Ascending aorta (tissue), 2 donors: ENCODE results near the gene UEVLD. TPM values are rescaled to one million over a fixed set of nuclear protein-coding genes. Genes with fewer than 3 reads are reported as not detected.

Source experiments
- DNase-seq, 2 donors: peaks; one replicate each; pipeline ENCODE4 v3.0.0-alpha.2; 2019; ENCODE audit warnings: low spot score in 2 of 2
- H3K27ac ChIP-seq, 2 donors: fragments of 200-600 bp; sonication (generic); one replicate each; pipeline ENCODE4 v1.5.1; 2016 to 2017; ENCODE audit warnings: mild to moderate bottlenecking in 1 of 2
- H3K27me3 ChIP-seq: fragments of 200-600 bp; sonication (generic); one replicate; pipeline ENCODE4 v1.5.1; 2017
- H3K36me3 ChIP-seq, 2 donors: fragments of 200-600 bp; sonication (generic); one replicate each; pipeline ENCODE4 v1.5.1; 2016
- H3K4me1 ChIP-seq, 2 donors: fragments of 200-600 bp; sonication (generic); one replicate each; pipeline ENCODE4 v1.5.1; 2016 to 2017; ENCODE audit warnings: mild to moderate bottlenecking in 1 of 2
- H3K4me3 ChIP-seq, 2 donors: fragments of 200-600 bp; sonication (generic); one replicate each; pipeline ENCODE4 v1.5.1; 2016 to 2017; ENCODE audit warnings: mild to moderate bottlenecking in 1 of 2
- H3K9me3 ChIP-seq, 2 donors: fragments of 200-600 bp; sonication (generic); one replicate each; pipeline ENCODE4 v1.5.1; 2016
- CTCF ChIP-seq, 3 experiments: fragments of 200-600 bp in 2 of 3; fragments of 450-650 bp in 1 of 3; sonication (generic) in 2 of 3; IDR thresholded peaks; one replicate each; pipeline ENCODE4 v1.5.1; 2016 to 2019; ENCODE audit warnings: antibody characterized with exemption in 3 of 3, mild to moderate bottlenecking in 1 of 3, moderate library complexity in 1 of 3
- intact Hi-C: fragments of 100-400 bp; cut with DNase I; formaldehyde crosslinking; loops from one replicate; pipeline ENCODE4 v1.15.1; 2023
- total RNA-seq: library from RNA; depleted of rRNA; stranded (reverse); fragments of >200 nt; gene quantifications from one replicate; pipeline ENCODE4 v1.1.0, GENCODE V29; 2016

UEVLD gene
- total RNA-seq, 1 donor from 2014 or later, result 10.1 TPM

- Histone ChIP-seq H3K27me3 (no peaks in the 10 kb centered on the region), H3K4me3 (no peak overlapping the region), H3K4me1 (peaks cover 4 to 12% of the 10 kb centered on the region in 2 donors), H3K9me3 (no peaks in the 10 kb centered on the region), H3K27ac (no peak overlapping the region), H3K36me3 (peaks cover 45 to 54% of the 10 kb centered on the region in 2 donors)
- DNase-seq, result no peak
- intact Hi-C loops, result no loop called here
- TF ChIP-seq CTCF (IDR thresholded peaks at IDR 0.05), result no peak
Observed at GRCh38 chr11:18614667-18615066, 26.1 kb upstream of the UEVLD start.

DNA sequence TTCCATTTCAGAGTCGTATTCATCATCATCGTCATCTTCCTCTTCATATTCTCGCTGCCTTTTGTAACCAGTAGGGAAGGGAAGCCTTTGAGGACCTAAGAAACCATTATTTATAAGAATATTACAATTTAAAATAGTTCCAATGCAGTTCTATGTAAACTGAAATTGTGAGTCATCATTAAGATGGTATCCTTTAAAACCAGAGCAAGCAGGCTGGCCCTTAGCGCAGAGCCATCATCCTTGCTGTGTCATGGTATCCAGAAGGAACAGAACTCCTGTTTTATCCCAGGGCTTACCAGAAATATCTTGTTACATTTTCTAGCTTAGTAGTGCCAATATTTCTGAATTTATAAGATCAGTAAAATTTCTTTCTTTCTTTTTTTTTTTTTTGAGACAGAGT, 23.9 kb upstream of the UEVLD start:
- intact Hi-C loops, result no loop called here
- TF ChIP-seq CTCF (IDR thresholded peaks at IDR 0.05), result no peak
- H3K4me3 ChIP-seq, result no peak overlapping the region
- H3K4me1 ChIP-seq, result peaks cover 0 to 4% of the 10 kb centered on the region in 2 donors
- H3K27ac ChIP-seq, result no peak overlapping the region
- DNase-seq, result no peak
- H3K9me3 ChIP-seq, result no peaks in the 10 kb centered on the region
- H3K36me3 ChIP-seq, result peaks cover 51 to 74% of the 10 kb centered on the region in 2 donors
- H3K27me3 ChIP-seq, result no peaks in the 10 kb centered on the region

DNA sequence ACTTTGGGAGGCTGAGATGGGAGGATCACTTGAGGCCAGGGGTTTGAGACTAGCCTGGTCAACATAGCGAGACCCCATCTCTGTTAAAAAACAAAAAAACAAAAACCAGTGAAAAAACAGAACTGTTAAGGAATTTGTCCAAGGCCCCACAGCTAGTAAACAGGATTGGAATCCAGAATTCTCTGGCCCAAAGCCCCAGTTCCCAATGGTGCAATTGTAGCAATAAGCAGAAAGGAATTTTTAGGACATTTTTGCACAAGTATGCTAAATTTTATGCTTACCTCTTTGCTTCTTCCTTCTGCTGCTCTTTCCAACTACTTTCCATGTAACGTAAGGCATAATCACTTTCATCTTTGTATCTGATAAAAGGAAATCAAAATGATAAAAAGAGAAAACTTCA, 22.7 kb upstream of the UEVLD start:
- Histone ChIP-seq H3K36me3 (peaks cover 55 to 80% of the 10 kb centered on the region in 2 donors), H3K4me3 (no peak overlapping the region), H3K9me3 (no peaks in the 10 kb centered on the region), H3K4me1 (no peaks in the 10 kb centered on the region), H3K27ac (no peak overlapping the region), H3K27me3 (no peaks in the 10 kb centered on the region)
- DNase-seq, result no peak
- TF ChIP-seq CTCF (IDR thresholded peaks at IDR 0.05), result no peak
- intact Hi-C loops, result no loop called here

GRCh38 chr11:18608376-18608775, 19.8 kb upstream of the UEVLD start:
- no peak for TF ChIP-seq CTCF (IDR thresholded peaks at IDR 0.05)
- no peak overlapping the region for H3K27ac ChIP-seq
- no peak for DNase-seq
- H3K27me3 ChIP-seq, result no peaks in the 10 kb centered on the region
- intact Hi-C loops, result no loop called here
- no peaks in the 10 kb centered on the region for H3K9me3 ChIP-seq
- H3K4me1 ChIP-seq, result no peaks in the 10 kb centered on the region
- peaks cover 38 to 62% of the 10 kb centered on the region in 2 donors for H3K36me3 ChIP-seq
- H3K4me3 ChIP-seq, result no peak overlapping the region

GRCh38 chr11:18600915-18601569, 12.5 kb upstream of the UEVLD start:
- H3K27me3 ChIP-seq, result no peaks in the 10 kb centered on the region
- TF ChIP-seq CTCF (IDR thresholded peaks at IDR 0.05), result no peak
- DNase-seq, result no peak
- H3K27ac ChIP-seq, result no peak overlapping the region
- no peaks in the 10 kb centered on the region for H3K4me1 ChIP-seq
- no peaks in the 10 kb centered on the region for H3K9me3 ChIP-seq
- H3K4me3 ChIP-seq, result no peak overlapping the region
- intact Hi-C loops, result loop anchor here (5.0 kb wide), 1 partner anchor 41 kb away; no protein-coding TSS in a partner anchor
- H3K36me3 ChIP-seq, result peaks cover 4 to 10% of the 10 kb centered on the region in 2 donors
